GM12891 (cell line): ENCODE results near the gene RRAD.

Experiments used
- PAX5 ChIP-seq: IDR thresholded peaks from 2 replicates; pipeline ENCODE4 v1.6.1; 2011; ENCODE audit warnings: low read length, moderate library complexity, mild to moderate bottlenecking; ENCODE audit not compliant: insufficient read depth, severe bottlenecking
- POLR2A ChIP-seq: IDR thresholded peaks from 2 replicates; pipeline ENCODE4 v1.6.1; 2011; ENCODE audit warnings: low read depth, low read length, control low read depth
- POLR2AphosphoS5 ChIP-seq: IDR thresholded peaks from 2 replicates; pipeline ENCODE4 v1.6.1; 2011; ENCODE audit warnings: low read depth, low read length, control low read depth
- POU2F2 ChIP-seq: IDR thresholded peaks from 2 replicates; pipeline ENCODE4 v1.6.1; 2011; ENCODE audit warnings: low read depth, mild to moderate bottlenecking, control low read depth, low read length, moderate library complexity
- SPI1 ChIP-seq: IDR thresholded peaks from 2 replicates; pipeline ENCODE4 v1.6.1; 2011; ENCODE audit warnings: low read depth, low read length, control low read depth
- TAF1 ChIP-seq: IDR thresholded peaks from 2 replicates; pipeline ENCODE4 v1.6.1; 2011; ENCODE audit warnings: low read depth, low read length, control low read depth

GRCh38 chr16:66878067-66878466, 47.3 kb downstream of the RRAD start:
- no peak for TF ChIP-seq POLR2AphosphoS5
- TF ChIP-seq POLR2A: no peak
- TF ChIP-seq POU2F2: 0 out of 2 replicates have a peak, but pooled peaks have one; percentile 35
- no peak for TF ChIP-seq SPI1
- TF ChIP-seq TAF1: no peak
- TF ChIP-seq PAX5: no peak
